Inflammatory macrophage (primary cell): ENCODE measurements around the gene HK3.

Experiments used
- DNase-seq, 2 donors: peaks; one replicate each; pipeline ENCODE4 v3.0.0-alpha.2; 2020 to 2022

The HK3 gene

DNA sequence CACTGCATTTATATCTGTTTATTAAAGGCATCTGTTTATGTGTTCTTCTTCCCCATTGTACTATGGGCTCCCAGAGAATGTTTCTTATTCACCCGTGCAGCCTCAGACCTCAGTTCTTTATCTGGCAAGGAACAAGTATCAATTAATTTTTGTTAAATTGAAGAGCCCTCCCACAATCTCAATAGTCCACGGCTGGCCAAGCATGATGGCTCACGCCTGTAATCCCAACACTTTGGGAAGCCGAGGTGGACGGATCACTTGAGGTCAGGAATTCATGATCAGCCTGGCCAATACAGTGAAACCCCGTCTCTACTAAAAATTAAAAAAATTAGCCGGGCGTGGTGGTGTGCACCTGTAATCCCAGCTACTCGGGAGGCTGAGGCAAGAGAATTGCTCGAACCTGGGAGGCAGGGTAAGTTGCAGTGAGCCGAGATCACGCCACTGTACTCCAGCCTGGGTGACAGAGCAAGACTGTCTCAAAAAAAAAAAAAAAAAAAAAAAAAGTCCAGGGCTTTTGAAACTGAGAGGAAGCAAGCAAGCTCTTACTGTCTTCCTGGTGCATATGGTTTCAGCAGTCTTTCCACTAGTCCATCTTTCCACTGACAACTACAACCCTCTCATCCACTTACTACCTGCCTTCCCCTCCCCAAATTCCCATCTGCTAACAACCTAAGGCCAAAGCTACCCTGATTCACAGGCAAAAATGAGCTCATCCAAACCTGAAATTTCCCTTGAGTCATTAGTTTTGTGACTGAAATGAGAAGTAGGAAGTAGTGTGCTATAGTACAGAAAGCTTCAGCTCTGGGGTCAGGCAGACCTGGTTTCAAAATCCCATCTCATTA, 2.3 kb upstream of the HK3 start:
- peak; percentile 82 to 86 for DNase-seq

DNA sequence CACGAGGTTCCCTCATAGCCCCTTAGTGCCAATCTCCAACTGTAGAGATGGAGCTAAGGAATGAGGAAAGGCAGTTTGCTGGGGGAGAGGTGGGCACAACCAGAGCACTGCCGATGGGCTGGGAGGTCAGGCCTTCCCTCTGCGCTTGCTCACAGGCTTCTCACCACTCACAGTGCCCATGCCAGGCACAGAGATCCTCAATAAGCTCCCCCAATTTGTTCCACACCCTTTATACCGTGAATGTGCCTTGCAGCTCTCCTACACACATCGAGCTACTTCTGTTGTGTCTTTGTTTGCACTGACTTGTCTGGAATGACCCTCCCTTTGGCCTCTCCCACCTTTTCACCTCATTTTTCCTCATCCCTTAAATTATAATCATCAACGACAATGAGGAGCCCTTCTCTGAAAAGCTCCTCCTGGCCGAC, 1.6 kb upstream of the HK3 start:
- no peak for DNase-seq

DNA sequence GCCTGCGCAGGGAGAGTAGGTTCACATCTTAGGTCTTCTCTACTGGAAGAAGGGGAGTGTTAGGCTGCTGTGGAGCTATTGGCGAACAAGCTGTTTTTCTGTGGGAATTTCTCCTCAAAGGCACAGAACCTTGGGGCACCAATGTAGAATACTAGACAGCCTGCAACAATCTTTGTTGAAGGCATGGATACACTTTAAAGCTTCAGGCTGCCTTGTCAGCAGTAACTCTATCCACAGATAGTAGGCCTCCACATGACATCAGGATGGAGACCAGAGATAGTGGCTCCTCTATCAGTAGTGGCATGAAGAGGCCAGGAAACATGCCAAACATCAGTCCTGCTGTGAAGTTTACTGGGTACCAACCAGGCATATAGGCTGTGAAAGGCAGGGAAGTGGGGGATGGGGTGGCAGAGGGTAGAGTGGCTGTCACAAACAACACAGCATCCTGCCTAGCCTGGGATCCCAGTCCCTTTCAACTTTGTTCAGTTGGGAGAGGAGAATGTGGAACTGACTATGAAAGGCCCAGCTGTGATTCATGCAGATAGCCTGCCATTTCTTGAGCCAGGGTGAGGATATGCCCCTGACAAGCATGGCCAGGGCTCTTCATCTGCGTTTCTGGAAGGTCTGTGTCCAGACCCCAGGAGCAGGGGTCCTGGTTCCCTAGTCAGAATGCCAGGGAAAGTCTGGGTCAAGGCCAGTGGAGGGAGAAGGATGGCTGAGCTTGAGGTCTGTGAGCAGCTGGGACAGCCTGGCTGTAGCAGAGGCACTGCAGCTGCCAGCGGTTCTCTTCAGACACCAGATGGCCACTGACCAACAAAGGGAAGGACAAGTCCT, 1.0 kb upstream of the HK3 start:
- DNase-seq = peak; percentile 2 to 25

DNA sequence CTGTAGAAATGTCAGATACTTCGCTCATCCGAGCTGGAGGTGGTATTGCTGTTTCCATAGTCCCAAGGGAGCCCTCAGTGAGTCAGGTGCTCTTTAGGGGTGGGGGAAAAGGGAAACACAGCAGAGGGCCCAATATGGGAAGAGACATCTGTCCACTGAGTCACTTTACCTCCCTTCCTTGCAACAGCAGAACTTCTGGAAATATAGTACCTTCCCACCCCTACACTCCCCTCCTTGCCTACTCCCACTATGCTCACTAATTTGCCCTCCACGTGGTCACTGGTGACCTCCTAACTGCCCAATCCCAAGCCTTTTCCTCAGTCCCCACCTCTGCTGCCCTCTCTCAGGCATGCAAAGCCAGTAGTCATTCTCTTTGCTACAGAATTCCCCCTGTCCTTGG, 1.9 kb downstream of the HK3 start:
- peak; percentile 64 to 77 for DNase-seq

DNA sequence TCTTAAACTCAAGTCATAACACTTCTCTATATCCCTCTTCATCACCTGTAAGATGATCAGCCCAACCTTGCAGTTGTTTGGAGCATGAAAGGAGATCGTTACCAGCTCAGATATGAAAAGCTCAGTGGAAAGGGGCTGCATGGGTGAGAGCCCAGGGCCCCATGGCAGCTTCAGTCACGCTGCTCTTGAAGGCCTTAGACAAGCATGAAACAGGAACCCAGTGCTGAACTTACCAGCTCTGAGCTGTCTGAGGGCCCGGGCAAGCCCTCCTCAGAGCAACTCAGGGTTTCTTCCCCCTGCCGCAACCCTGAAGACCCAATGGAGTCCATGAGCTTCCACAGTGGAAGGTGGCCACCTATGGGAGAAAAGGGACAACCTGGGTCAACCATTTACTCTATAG, 3.3 kb downstream of the HK3 start:
- DNase-seq = peak in 1 of 2 donors; percentile 31

DNA sequence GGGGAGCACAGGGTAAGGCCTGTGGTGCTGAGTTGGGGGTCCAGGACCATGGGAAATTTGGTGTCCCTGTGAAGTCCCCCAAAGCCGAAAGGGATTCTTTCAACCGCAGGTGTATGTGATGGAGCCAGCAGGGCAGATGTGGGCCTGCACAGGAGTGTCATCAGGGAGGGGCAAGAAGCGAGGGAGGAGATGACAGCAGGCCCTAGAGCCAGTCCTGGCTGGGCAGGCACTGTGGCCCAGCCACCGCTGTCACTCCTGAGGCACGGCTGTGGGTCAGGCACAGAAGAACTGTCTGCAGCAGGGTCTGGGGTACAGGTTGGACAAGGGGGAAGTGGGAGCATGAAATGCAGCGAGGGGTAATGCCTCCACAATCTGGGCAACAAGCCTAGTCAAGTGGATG, 4.8 kb downstream of the HK3 start:
- DNase-seq = no peak

DNA sequence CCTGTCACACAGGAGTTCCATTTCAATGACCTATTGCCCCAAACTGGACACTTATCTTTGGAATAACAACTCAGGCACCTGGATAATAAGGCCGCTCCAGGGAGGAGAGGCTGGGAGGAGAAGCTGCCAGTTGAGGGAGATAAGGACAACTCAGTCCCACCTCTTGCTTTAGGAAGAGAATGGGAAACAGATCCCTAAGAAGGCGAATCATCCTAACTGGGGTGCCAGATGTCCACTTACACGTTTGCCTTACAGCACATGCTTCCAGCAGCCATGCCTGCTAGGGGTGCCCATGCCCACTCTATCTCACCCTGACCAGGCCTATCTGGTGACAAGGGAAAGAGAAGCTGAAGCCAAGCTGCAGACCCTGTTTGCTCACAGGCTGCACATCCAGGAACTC, 6.5 kb downstream of the HK3 start:
- no peak for DNase-seq

DNA sequence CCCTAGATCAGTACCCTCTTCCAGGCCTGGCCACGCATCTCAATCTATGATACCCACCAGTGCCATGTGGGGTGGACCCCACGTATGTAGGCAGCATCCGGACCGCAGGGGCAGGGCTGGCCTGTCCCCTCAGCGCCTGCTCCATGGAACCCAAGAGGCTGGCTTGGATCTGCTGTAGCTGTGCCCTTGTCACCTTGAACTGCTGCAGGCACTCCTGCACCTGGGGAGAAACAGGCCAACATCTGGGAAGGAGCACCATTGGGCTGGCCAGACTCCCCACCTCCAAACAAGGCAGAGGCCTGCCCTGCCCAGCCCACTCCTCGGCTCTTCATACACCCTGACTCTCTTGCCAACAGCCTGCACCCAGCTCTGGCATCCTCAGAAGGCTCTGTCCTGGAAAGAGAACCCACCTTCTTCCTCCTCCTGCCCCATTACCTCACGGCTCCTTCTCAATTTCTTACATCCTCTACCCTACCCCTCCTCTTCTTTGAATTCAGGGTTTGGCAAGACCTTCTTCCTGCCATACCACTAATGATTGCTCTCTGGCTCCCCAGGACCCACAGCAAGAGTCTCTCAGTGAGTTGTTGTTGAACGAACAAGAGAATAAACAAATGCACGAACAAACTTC, 7.7 kb downstream of the HK3 start:
- no peak for DNase-seq

DNA sequence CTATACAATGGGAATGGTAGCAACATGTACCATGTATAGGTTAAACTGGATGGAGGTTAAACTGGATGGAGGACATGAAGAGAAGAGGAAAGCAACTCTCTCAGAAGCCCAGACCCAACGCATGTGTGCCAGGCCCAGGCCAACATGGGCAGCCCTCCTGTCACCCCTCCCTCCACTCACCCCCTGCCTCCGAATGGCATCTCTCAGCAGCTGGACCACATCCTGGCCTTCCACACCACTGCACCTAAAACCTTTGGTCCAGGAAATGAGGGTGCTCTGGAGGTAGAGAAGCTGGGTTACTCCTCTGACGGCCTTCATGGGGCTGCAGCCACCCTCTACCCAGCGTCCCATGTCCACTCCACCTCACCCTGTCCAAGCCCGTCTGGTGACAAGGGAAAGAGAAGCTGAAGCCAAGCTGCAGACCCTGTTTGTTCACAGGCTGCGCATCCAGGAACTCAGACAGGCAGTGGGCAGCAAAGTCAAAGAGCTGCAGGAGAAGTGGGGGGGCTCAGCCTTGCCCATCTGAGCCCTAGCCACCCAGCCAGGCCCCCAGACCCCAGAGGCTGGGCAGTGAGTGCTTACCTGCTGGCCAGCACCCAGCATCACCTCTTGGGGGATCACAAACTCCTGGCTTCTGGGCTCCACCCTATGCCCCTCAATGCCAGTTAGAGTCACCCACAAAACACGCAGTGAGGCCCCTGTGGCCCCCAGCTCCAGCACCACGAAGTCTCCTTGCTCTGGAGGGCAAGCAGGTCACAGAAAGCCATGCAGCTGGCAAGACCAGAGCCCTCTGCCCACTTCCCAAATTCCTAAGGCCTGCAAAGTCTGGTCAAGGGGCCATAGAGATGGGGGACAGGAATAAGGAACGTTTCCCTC, 8.5 kb downstream of the HK3 start:
- DNase-seq = no peak

DNA sequence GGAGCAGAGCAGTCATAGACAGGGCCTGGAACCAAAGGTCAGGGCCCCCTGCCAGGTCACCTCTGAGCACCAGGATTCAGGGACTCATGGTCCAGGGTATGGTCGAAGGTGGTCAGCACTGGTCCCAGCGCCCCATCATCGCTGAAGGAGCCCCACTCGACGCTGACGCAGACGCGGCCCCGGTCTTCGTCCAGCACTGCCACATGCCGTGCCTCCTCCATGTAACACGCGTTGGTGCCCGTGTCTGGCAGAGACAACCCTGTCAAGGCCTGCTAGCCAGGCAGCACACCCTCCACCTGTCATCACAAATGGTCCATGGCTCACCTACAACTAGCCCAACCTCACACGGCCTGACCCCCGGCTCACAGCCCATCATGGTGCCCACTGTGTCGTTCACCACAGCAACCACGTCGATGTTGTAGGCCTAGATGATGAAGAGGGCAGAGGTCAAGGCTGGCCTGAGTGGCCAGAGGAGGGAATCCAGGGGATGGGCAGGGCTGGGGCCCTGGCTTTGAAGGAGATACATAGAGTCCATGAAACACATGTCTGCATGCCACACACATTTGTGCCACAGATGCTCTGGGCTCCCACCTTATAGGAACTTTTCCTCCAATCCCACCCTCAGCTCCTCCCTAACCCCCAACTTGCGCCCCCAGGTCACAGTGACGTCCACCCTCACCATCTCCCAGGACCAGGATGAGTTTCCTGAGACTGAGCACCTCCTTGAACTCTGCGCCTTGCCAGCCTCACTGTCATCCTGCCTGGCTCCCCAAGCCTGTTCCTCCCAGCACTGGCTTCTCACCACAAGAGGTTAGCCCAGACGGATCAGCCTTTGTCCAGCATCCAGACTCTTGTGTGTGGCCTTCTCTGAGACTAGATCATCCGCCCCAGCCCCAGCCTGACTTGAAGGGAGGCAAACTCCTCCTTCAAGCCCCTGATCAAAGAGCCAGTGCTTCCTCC, 9.5 kb downstream of the HK3 start:
- no peak for DNase-seq

DNA sequence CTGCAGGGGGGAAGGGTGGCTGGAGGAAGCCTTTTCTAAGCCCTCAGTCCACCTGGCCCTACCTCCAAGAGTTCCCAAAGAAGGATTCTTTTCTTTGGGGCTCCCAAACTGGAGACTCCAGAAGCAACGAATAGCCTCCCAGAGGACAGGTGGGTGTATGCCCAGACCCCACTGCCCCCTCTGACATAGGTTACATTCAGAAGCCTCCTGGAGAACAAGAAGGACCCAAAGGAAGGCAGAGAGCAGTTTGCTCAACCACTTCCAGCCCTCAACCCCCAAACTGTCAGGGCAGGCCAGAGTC, 10.3 kb downstream of the HK3 start:
- DNase-seq = no peak

DNA sequence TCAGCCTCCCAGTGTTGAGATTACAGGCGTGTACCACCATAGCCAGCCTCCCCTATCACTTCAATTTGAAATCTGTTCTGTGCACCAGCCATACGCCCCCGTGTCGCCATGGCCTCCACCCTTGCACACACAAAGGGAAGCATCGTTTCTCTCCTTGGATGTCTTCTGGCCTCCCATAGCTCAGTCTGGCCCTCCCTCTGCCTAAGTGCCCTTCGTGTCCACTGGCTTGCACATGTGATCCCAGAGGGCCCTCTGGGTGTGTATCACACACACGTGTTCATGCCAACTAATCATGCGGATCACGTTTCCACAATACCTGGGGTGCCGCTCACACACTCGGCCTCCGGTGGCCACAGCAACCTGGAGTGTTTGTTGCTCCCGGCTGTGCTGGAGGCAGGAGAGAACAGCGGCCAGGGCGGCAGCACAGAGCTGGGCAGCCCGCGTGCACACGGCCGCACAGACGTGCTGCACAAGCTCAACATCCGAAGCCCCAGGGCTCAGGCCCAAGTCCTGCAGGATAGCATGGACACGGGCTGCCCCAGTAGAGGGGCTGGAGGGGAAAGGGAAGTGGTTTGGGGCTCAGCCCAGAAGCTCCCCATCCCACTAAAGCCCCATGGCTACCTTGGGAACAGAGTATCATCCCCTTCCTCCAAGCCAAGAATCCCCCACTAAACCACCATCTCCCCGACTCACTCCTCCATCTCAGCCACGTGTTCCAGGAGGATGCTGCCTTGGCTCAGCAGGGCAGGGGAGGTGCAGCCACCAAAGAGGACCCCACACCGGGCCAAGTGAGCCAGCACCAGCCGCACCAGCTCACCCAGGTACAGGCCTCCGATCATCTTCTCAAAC, 10.9 kb downstream of the HK3 start:
- DNase-seq = no peak

DNA sequence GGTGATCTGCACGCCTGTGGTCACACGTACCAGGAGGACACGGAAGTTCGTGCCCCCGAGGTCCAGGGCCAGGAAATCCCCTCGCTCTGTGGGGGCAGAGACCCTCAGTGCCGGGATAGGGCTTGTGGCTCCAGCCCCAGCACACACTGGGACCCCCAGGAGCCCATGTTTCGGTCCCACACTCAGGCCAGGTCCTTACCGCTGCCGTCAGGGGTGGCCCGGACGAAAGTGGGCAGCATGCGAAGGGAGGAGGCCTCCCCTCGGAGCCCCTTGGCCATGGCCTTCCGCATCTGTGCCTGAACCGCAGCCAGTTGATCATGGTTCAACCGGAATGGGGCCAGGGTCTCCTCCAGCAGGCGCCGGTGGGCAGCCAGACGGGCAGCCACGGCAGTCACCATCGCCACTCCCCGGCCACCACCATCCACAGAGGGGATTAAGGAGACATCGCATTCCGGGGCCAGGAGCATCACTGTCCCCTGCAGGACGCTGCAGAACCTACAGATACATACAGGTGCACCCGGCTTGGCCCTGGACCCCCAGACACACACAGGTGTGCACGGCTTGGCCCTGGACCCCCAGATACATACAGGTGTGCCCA, 11.8 kb downstream of the HK3 start:
- DNase-seq = no peak

DNA sequence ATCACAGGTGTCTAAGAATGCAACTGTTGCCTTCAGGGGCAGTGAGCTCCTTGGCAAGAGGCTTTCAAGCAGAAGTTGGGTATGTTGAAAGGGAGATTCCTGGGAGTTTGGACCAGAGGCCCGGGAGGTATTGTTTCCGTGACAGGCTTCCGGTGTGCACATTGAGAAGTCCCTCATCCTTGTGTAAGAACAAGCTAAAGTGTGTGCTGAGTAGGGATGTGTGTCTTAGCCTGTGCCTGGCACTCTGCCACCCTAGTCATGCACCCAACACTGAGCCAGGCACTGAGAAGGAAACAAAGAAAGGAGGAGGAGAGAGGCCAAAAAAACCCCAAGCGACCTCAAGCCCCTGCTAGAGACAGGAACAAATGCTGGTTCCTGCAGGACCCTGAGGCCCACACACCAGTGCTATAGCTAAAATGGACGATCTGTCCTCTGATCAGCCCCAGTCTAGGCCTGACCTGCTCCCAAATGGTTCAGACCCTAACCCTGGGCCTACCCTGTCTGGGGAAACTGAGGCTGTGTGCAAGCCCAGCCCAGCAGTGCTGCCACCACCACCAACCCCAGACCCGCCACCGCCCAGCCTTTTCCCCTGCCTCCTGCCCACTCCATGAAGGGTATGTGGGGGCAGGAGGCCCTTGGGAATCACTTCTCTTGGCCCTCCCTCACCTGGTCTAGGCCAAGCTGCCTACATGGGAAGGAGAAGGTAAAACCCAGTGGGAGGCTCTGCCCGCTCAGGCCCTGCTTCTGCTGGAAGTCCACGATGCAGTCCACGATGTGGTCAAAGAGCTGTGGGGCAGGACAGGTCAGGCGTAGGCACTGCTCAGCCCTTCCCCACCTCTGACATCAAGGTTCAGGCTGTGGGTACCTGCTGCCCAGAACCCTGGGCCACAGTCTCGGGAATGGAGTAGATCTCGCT, 12.6 kb downstream of the HK3 start:
- DNase-seq = no peak

DNA sequence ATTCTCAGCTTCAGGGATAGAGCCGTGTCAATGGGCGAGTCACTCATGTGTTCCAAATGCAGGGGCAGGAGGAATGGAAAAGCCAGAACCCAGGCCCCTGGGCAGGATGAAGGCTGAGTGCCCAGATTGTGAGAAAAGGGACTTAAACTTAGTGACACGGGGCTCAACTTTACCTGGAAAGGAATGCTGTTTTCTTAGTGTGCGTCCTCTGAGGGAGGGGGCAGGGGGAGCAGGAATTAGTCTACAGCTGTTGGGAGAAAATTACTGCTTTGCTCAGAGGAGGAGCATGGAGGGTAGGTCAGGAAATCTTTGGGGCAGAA, 14.6 kb downstream of the HK3 start:
- no peak for DNase-seq

DNA sequence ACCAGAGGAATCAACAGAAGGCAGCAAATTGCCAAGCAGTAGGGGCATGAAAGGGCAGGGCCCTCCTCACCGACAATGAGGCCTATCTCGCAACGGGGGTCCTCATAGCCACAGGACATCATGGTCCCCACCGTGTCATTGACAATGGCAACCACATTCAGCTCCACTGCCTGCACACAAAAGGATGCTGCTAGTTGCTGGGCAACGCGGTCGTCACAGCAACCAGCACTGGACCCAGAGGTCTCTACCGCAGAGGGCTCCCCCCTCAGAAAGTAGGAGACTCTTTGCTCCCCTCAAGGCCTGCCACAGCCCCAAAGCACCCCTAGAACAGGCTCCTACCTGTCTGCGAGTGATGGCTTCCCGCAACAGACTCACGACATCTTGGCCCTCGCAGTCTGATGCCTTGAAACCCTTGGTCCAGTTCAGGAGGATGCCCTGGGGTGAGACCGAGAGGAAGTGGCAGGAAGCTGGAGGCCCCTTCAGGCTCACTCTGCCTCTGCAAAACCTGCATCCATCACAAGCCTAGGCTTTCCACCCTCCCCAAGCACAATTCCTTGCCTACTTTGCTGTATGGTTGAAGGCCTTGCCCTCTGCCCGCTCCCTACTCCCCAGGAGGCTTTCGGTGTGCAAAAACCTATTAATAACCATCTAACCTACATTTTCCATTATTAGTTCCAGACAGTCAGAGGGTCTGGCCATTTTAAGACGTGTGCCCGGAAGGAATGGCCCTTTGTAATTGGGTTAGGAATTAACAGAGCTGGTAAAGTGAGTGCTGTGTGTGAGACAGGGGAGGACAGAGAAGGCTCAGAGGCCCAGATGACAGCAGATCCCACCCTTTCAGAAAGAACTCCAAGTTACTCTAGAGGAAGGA, 15.2 kb downstream of the HK3 start:
- no peak for DNase-seq

DNA sequence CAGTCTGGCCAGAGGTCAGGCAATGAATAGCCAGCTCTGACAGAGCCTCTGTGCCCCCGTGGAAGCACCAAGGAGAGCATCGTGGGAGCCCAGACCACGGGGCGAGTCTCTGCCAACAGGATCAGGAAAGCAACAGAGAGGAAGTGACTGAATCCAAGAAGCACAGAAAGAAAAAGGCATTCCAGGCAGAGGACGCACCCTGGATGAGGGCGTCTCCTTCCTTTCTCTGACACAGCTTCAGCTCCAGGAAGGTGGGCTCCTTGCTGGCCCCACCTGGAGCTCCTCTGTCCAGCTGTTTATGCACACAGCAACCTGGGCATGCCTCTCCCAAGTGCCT, 16.6 kb downstream of the HK3 start:
- DNase-seq = no peak
